GM12801 (cell line): Measurements from ENCODE around the gene HOGA1.

Experiments used
- CTCF ChIP-seq: IDR thresholded peaks from one replicate; pipeline ENCODE4 v1.5.1; 2011; ENCODE audit warnings: control low read depth; ENCODE audit not compliant: insufficient read length; ENCODE audit errors: extremely low read depth

HOGA1 gene

GRCh38 chr10:97583476-97583875 is 713 bp upstream of the HOGA1 start:
- TF ChIP-seq CTCF, result no peak

- TF ChIP-seq CTCF, result no peak
Observed at GRCh38 chr10:97584798-97585438, 729 bp downstream of the HOGA1 start.

GRCh38 chr10:97585439-97585811 is 1.2 kb downstream of the HOGA1 start:
- no peak for TF ChIP-seq CTCF

- TF ChIP-seq CTCF, result no peak
Observed at GRCh38 chr10:97587183-97587582, 3.0 kb downstream of the HOGA1 start.

GRCh38 chr10:97589479-97589878 is 5.3 kb downstream of the HOGA1 start, which contains the start of gene C10orf62:
C10orf62 (plus strand) TSS chr10:97589721; CDS start chr10:97589898, 177 bp downstream.
- TF ChIP-seq CTCF, result no peak

- no peak for TF ChIP-seq CTCF
Observed at GRCh38 chr10:97590082-97590747, 6.0 kb downstream of the HOGA1 start.

- TF ChIP-seq CTCF, result no peak
Observed at GRCh38 chr10:97590748-97591495, 6.7 kb downstream of the HOGA1 start.
